Right ventricle myocardium inferior (tissue), 1 donor: ENCODE results near the gene ENPP5. TPM values are rescaled to one million over a fixed set of nuclear protein-coding genes. Genes with fewer than 3 reads are reported as not detected.
A peak's percentile ranks its signal among the peaks of the same experiment; 100 is the strongest.

Experiments used
- ATAC-seq: fragments of 200-7000 bp; cut with Tn5 transposase; one replicate; pipeline ENCODE4 v1.9.1; 2020; ENCODE audit warnings: mild to moderate bottlenecking, moderate library complexity
- DNase-seq: peaks from one replicate; pipeline ENCODE4 v3.0.0; 2021; ENCODE audit errors: missing footprints
- intact Hi-C: fragments of 100-400 bp; cut with DNase I; formaldehyde crosslinking; loops from one replicate; pipeline ENCODE4 v1.11.0; 2022
- long read RNA-seq: library from polyadenylated mRNA; unstranded; transcript quantifications from one replicate; pipeline ENCODE4 v2.0.0, GENCODE V29; 2021
- total RNA-seq: library from RNA; stranded (reverse); fragmentation: NEBNext Ultra II Directional; extraction: Animal tissue kit (Norgen Biotek cat#: 25700); gene quantifications from one replicate; pipeline ENCODE4 v1.2.1, GENCODE V29; 2021
- donor health status: DM: no; HTN: yes; CAD: no; lungs with severe emphysema.

ENPP5 gene
- total RNA-seq = 2.8 TPM
- long read RNA-seq, partial matches to known transcripts = 0 of 2 reads
- long read RNA-seq, other reads (novel, unspliced or antisense) = 0 of 2 reads

GRCh38 chr6:46170357-46171289 lies at the start of gene ENPP5:
ENPP5 (minus strand) TSS chr6:46170980; CDS start chr6:46168262, 2,718 bp downstream.
- DNase-seq (peak; percentile 81), ATAC-seq (peak; percentile 94)
- intact Hi-C loops = no loop called here

GRCh38 chr6:46219661-46220060 lies 48.9 kb upstream of the ENPP5 start:
- DNase-seq (no peak), ATAC-seq (no peak)
- intact Hi-C loops = loop anchor here (5.0 kb wide), 2 partner anchors 127 to 408 kb away; no protein-coding TSS in a partner anchor

GRCh38 chr6:46218457-46218856 lies 47.7 kb upstream of the ENPP5 start:
- intact Hi-C loops = loop anchor here (5.0 kb wide), 1 partner anchor 126 kb away; no protein-coding TSS in a partner anchor
- DNase-seq (no peak), ATAC-seq (no peak)

- ATAC-seq = peak; percentile 85
- no peak for DNase-seq
- intact Hi-C loops = loop anchor here (5.0 kb wide), 1 partner anchor 125 kb away; no protein-coding TSS in a partner anchor
Observed at GRCh38 chr6:46217671-46218131, 46.9 kb upstream of the ENPP5 start.

GRCh38 chr6:46216879-46217278 lies 46.1 kb upstream of the ENPP5 start:
- intact Hi-C loops = loop anchor here (5.0 kb wide), 1 partner anchor 125 kb away; no protein-coding TSS in a partner anchor
- ATAC-seq (peak; percentile 9), DNase-seq (no peak)

- intact Hi-C loops = loop anchor here (5.0 kb wide), 1 partner anchor 123 kb away; no protein-coding TSS in a partner anchor
- ATAC-seq = no peak
- DNase-seq = no peak
Observed at GRCh38 chr6:46215777-46216176, 45.0 kb upstream of the ENPP5 start.

GRCh38 chr6:46215213-46215612 lies 44.4 kb upstream of the ENPP5 start:
- DNase-seq (no peak), ATAC-seq (no peak)
- intact Hi-C loops = loop anchor here (5.0 kb wide), 1 partner anchor 123 kb away; no protein-coding TSS in a partner anchor

GRCh38 chr6:46211917-46212316 lies 41.1 kb upstream of the ENPP5 start:
- ATAC-seq (no peak), DNase-seq (no peak)
- intact Hi-C loops = no loop called here

- no peak for ATAC-seq
- no peak for DNase-seq
- intact Hi-C loops = no loop called here
Observed at GRCh38 chr6:46210294-46210693, 39.5 kb upstream of the ENPP5 start.

- intact Hi-C loops = loop anchor here (10.0 kb wide), 1 partner anchor 284 kb away; no protein-coding TSS in a partner anchor
- DNase-seq (no peak), ATAC-seq (no peak)
Observed at GRCh38 chr6:46208303-46208702, 37.5 kb upstream of the ENPP5 start.

GRCh38 chr6:46207174-46207573 lies 36.4 kb upstream of the ENPP5 start:
- no peak for DNase-seq
- no peak for ATAC-seq
- intact Hi-C loops = loop anchor here (10.0 kb wide), 1 partner anchor 282 kb away; no protein-coding TSS in a partner anchor

- DNase-seq (peak; percentile 60), ATAC-seq (no peak)
- intact Hi-C loops = loop anchor here (10.0 kb wide), 1 partner anchor 280 kb away; no protein-coding TSS in a partner anchor
Observed at GRCh38 chr6:46204880-46205650, 34.3 kb upstream of the ENPP5 start.

GRCh38 chr6:46203391-46204177 lies 32.8 kb upstream of the ENPP5 start:
- no peak for ATAC-seq
- no peak for DNase-seq
- intact Hi-C loops = loop anchor here (10.0 kb wide), 1 partner anchor 279 kb away; no protein-coding TSS in a partner anchor

- ATAC-seq = no peak
- DNase-seq = no peak
- intact Hi-C loops = loop anchor here (10.0 kb wide), 1 partner anchor 277 kb away; no protein-coding TSS in a partner anchor
Observed at GRCh38 chr6:46201702-46202101, 30.9 kb upstream of the ENPP5 start.

- DNase-seq = no peak
- ATAC-seq = peak; percentile 54
- intact Hi-C loops = no loop called here
Observed at GRCh38 chr6:46199387-46199786, 28.6 kb upstream of the ENPP5 start.

GRCh38 chr6:46191961-46192360 lies 21.2 kb upstream of the ENPP5 start:
- DNase-seq = no peak
- intact Hi-C loops = no loop called here
- ATAC-seq = no peak

GRCh38 chr6:46190889-46191288 lies 20.1 kb upstream of the ENPP5 start:
- no peak for DNase-seq
- intact Hi-C loops = no loop called here

GRCh38 chr6:46189726-46190125 lies 18.9 kb upstream of the ENPP5 start:
- no peak for ATAC-seq
- DNase-seq = no peak
- intact Hi-C loops = no loop called here

More at GRCh38 chr6:46190889-46191288, 20.1 kb upstream of the ENPP5 start:
- peak; percentile 95 for ATAC-seq
